Fibroblast of pulmonary artery (primary cell): Measurements from ENCODE around the gene NPAS3.

Source experiments
- DNase-seq: peaks from one replicate; pipeline ENCODE4 v3.0.0-alpha.2; 2010; ENCODE audit warnings: low read depth
- H3K4me3 ChIP-seq: replicated peaks from 2 replicates; pipeline ENCODE4 v1.5.1; 2011; ENCODE audit warnings: low read depth, mild to moderate bottlenecking, control low read depth, low read length, moderate library complexity
- TF ChIP-seq, protein P1 (sequence below): IDR thresholded peaks from 2 replicates; pipeline ENCODE4 v1.5.1; 2011; ENCODE audit warnings: mild to moderate bottlenecking, control low read depth, low read length, inconsistent platforms; ENCODE audit errors: missing control alignments

NPAS3 gene

GRCh38 chr14:33642080-33642479 lies 703.4 kb downstream of the NPAS3 start:
- TF ChIP-seq, protein P1, sequence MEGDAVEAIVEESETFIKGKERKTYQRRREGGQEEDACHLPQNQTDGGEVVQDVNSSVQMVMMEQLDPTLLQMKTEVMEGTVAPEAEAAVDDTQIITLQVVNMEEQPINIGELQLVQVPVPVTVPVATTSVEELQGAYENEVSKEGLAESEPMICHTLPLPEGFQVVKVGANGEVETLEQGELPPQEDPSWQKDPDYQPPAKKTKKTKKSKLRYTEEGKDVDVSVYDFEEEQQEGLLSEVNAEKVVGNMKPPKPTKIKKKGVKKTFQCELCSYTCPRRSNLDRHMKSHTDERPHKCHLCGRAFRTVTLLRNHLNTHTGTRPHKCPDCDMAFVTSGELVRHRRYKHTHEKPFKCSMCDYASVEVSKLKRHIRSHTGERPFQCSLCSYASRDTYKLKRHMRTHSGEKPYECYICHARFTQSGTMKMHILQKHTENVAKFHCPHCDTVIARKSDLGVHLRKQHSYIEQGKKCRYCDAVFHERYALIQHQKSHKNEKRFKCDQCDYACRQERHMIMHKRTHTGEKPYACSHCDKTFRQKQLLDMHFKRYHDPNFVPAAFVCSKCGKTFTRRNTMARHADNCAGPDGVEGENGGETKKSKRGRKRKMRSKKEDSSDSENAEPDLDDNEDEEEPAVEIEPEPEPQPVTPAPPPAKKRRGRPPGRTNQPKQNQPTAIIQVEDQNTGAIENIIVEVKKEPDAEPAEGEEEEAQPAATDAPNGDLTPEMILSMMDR: no peak
- DNase-seq: no peak
- H3K4me3 ChIP-seq: no peak overlapping the region

DNA sequence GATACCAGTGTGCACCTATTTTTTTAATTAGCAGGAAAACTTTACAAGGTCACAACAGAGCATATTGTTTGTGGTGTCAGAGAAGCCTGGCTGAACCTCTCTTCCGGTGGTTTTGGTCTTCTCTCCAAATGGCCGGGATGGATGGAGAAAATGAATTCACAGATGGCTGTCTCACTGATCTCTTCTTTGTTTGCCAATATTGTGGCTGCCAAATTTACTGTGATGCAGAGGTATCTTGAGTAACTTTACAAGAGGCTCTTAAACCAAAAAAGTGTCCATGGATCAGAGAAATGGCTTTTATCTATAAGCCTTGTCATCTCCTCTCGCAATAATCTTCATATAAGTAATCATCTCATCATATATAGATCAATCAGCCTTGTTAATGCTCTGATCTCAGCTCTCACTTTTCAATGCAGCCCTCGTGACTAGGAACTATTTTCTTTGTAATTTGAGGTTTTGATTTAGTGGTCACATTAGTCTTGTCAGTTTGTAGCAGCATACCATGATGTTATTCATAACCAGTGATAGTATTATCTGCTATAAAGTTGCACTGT lies 704.1 kb downstream of the NPAS3 start:
- TF ChIP-seq, protein P1: no peak
- DNase-seq: no peak
- H3K4me3 ChIP-seq: no peak overlapping the region

DNA sequence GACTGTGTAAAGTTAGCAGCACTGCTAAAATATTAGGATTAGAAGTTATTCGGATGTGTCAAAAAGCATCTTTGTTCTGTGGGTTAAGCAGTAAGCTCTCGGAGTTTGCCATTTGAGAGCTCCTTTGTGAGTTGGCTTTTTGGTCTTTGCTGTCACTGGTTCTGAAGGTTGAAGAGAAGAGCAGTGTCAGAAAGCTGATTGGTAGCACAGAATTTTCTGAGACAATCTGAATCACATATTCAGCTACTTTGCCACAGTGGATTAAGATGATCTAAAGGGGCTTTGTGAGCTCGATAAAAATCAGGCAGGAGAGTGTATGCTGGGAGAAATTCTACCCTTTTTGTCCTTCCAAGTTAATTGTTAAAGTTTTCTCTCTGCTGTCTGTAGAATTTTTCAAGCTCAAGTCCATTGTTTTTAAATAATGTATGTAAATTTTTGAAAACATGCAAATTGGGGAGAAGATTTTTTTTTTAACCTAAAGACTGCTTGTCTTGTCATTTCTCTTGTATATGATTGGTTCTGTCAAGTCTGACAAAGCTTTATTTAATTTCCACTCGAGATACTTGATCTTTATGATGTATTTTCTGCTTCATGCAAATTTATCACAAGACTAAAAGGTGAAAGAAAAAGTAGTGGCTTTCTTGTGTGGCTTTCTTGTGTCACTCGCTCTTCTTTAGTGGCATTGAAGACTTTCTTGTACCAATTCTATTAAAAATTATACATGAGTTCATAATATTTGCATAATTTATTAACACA lies 704.9 kb downstream of the NPAS3 start:
- TF ChIP-seq, protein P1: no peak
- no peak for DNase-seq
- H3K4me3 ChIP-seq: no peak overlapping the region

DNA sequence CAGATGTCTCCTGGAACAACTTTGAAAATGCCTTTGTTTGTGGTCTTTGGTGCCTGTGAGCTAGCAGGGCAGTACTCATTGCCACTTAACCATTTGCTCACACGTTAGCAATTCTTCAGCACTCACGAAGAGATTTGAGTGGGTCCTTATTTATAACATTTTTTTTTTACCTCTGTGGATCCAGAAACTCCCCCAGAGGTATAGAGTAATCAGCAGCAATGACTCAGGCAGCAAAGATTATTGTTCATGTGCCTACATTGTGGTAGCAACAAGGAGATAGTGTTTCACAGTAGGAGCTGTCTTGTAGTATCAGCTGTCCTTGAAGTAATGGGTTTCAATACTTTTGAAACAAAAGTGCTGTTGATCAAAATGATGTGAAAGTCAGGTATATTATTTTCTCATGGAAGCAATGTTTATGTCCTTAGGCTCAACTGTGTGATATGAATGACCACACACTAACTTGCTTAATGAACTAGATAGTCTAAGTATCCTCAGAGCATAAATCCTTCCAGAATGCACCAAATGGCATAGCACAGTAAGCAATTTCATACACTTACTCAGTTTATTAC lies 708.1 kb downstream of the NPAS3 start:
- no peak overlapping the region for H3K4me3 ChIP-seq
- TF ChIP-seq, protein P1: no peak
- peak; percentile 76 for DNase-seq

- no peak overlapping the region for H3K4me3 ChIP-seq
- TF ChIP-seq, protein P1: no peak
- DNase-seq: peak; percentile 97
Measured at GRCh38 chr14:33647385-33647786, 708.7 kb downstream of the NPAS3 start.

- no peak overlapping the region for H3K4me3 ChIP-seq
- TF ChIP-seq, protein P1: no peak
- no peak for DNase-seq
Measured at GRCh38 chr14:33650430-33650829, 711.8 kb downstream of the NPAS3 start.
